NB4 (cell line): ENCODE measurements around the gene MUSK.

Experiments
- POLR2A ChIP-seq: IDR thresholded peaks from 2 replicates; pipeline ENCODE4 v1.6.1; 2011; ENCODE audit warnings: mild to moderate bottlenecking; ENCODE audit not compliant: insufficient read length; ENCODE audit errors: extremely low read depth
- TF ChIP-seq, protein P1 (sequence below): IDR thresholded peaks from one replicate; pipeline ENCODE4 v1.5.1; 2012; ENCODE audit warnings: low read depth, low read length

GRCh38 chr9:110728058-110728457, 59.5 kb downstream of the MUSK start:
- TF ChIP-seq, protein P1, sequence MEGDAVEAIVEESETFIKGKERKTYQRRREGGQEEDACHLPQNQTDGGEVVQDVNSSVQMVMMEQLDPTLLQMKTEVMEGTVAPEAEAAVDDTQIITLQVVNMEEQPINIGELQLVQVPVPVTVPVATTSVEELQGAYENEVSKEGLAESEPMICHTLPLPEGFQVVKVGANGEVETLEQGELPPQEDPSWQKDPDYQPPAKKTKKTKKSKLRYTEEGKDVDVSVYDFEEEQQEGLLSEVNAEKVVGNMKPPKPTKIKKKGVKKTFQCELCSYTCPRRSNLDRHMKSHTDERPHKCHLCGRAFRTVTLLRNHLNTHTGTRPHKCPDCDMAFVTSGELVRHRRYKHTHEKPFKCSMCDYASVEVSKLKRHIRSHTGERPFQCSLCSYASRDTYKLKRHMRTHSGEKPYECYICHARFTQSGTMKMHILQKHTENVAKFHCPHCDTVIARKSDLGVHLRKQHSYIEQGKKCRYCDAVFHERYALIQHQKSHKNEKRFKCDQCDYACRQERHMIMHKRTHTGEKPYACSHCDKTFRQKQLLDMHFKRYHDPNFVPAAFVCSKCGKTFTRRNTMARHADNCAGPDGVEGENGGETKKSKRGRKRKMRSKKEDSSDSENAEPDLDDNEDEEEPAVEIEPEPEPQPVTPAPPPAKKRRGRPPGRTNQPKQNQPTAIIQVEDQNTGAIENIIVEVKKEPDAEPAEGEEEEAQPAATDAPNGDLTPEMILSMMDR = no peak
- no peak for TF ChIP-seq POLR2A
